ENCODE measurements around the gene TSPAN33. TPM values are rescaled to one million over a fixed set of nuclear protein-coding genes. Genes with fewer than 3 reads are reported as not detected.

The TSPAN33 gene
- polyA plus RNA-seq, 1 of the 3 experiments (the other 2 are of a cell fraction): 6.9 TPM

- CTCF ChIA-PET: interaction anchor here (0.7 to 6.6 kb wide), 7 partner anchors 12 to 360 kb away, joined by 3 to 70 read pairs (median 4); no protein-coding TSS in a partner anchor
- DNase-seq: no peak
- Histone ChIP-seq H4K20me1 (ENCODE audit: insufficient read depth) (no peaks in the 10 kb centered on the region), H3K9ac (no peak overlapping the region), H3K36me3 (replicated peaks in 1 of 2; ENCODE audit: control insufficient read depth in 1 of 2, insufficient read depth in 2 of 2, low read length in 1 of 2) (no peaks in the 10 kb centered on the region), H3K9me2 (no peaks in the 10 kb centered on the region), H3K27me3 (ENCODE audit: insufficient read depth) (peaks cover 5% of the 10 kb centered on the region; the same call in 1 of the 2 replicates), H3K4me2 (no peak overlapping the region), H3K4me3 (ENCODE audit: low read depth in 2 of 2, low read length in 1 of 2) (no peak overlapping the region; a peak in 1 of 4 replicates), H3F3A (replicated peaks; ENCODE audit: insufficient read depth) (no peaks in the 10 kb centered on the region), H2AFZ (ENCODE audit: low read depth) (no peak overlapping the region), H3K9me3 (no peaks in the 10 kb centered on the region), H3K79me2 (ENCODE audit: insufficient read depth) (no peaks in the 10 kb centered on the region), H3K4me1 (ENCODE audit: control insufficient read depth in 1 of 2, insufficient read depth in 2 of 2, low read depth in 1 of 2, low read length in 1 of 2) (no peaks in the 10 kb centered on the region), H3K27ac (ENCODE audit: low read depth in 2 of 2, low read length in 1 of 2) (no peak overlapping the region)
- TF ChIP-seq, protein P1, sequence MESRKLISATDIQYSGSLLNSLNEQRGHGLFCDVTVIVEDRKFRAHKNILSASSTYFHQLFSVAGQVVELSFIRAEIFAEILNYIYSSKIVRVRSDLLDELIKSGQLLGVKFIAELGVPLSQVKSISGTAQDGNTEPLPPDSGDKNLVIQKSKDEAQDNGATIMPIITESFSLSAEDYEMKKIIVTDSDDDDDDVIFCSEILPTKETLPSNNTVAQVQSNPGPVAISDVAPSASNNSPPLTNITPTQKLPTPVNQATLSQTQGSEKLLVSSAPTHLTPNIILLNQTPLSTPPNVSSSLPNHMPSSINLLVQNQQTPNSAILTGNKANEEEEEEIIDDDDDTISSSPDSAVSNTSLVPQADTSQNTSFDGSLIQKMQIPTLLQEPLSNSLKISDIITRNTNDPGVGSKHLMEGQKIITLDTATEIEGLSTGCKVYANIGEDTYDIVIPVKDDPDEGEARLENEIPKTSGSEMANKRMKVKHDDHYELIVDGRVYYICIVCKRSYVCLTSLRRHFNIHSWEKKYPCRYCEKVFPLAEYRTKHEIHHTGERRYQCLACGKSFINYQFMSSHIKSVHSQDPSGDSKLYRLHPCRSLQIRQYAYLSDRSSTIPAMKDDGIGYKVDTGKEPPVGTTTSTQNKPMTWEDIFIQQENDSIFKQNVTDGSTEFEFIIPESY (IDR thresholded peaks at IDR 0.05; ENCODE audit: borderline replicate concordance, low read depth): no peak
- no peak for TF ChIP-seq TCF12 (IDR thresholded peaks at IDR 0.05)
- TF ChIP-seq EP300 (IDR thresholded peaks at IDR 0.05; ENCODE audit: borderline replicate concordance in 1 of 2, low read depth in 1 of 2, low read length in 1 of 2): no peak
- no peak for TF ChIP-seq RFX5 (IDR thresholded peaks at IDR 0.05; ENCODE audit: low read length)
- no peak for TF ChIP-seq SIN3A (IDR thresholded peaks at IDR 0.05; ENCODE audit: borderline replicate concordance, low read depth, low read length)
- no peak for TF ChIP-seq RXRA (IDR thresholded peaks at IDR 0.05; ENCODE audit: borderline replicate concordance, low read depth)
- no peak for TF ChIP-seq MXI1 (IDR thresholded peaks at IDR 0.05; ENCODE audit: low read depth, low read length)
- TF ChIP-seq FOSL2 (IDR thresholded peaks at IDR 0.05; ENCODE audit: borderline replicate concordance, low read depth): no peak
- no peak for TF ChIP-seq TAF1 (IDR thresholded peaks at IDR 0.05; ENCODE audit: borderline replicate concordance, low read depth, low read length)
- TF ChIP-seq NFIC (IDR thresholded peaks at IDR 0.05; ENCODE audit: borderline replicate concordance): no peak
- TF ChIP-seq TEAD4 (IDR thresholded peaks at IDR 0.05; ENCODE audit: borderline replicate concordance, insufficient read depth): no peak
- no peak for TF ChIP-seq ELF1 (IDR thresholded peaks at IDR 0.05)
- TF ChIP-seq, protein P2, sequence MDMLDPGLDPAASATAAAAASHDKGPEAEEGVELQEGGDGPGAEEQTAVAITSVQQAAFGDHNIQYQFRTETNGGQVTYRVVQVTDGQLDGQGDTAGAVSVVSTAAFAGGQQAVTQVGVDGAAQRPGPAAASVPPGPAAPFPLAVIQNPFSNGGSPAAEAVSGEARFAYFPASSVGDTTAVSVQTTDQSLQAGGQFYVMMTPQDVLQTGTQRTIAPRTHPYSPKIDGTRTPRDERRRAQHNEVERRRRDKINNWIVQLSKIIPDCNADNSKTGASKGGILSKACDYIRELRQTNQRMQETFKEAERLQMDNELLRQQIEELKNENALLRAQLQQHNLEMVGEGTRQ (IDR thresholded peaks at IDR 0.05; ENCODE audit: borderline replicate concordance, low read depth, low read length): no peak
- TF ChIP-seq SMC3 (IDR thresholded peaks at IDR 0.05; ENCODE audit: low read depth, low read length): no peak
- no peak for TF ChIP-seq RAD21 (IDR thresholded peaks at IDR 0.05; ENCODE audit: low read length)
- TF ChIP-seq EZH2phosphoT487 (IDR thresholded peaks at IDR 0.05; ENCODE audit: borderline replicate concordance, low read depth): no peak
- TF ChIP-seq, protein P3, sequence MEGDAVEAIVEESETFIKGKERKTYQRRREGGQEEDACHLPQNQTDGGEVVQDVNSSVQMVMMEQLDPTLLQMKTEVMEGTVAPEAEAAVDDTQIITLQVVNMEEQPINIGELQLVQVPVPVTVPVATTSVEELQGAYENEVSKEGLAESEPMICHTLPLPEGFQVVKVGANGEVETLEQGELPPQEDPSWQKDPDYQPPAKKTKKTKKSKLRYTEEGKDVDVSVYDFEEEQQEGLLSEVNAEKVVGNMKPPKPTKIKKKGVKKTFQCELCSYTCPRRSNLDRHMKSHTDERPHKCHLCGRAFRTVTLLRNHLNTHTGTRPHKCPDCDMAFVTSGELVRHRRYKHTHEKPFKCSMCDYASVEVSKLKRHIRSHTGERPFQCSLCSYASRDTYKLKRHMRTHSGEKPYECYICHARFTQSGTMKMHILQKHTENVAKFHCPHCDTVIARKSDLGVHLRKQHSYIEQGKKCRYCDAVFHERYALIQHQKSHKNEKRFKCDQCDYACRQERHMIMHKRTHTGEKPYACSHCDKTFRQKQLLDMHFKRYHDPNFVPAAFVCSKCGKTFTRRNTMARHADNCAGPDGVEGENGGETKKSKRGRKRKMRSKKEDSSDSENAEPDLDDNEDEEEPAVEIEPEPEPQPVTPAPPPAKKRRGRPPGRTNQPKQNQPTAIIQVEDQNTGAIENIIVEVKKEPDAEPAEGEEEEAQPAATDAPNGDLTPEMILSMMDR (IDR thresholded peaks at IDR 0.05): no peak
- 74% methylated on average over 6 of the region's 6 CpGs for whole genome bisulfite sequencing (ENCODE audit: low lambda C conversion rate)
- POLR2A ChIA-PET: no interaction called here
Observed at GRCh38 chr7:129101746-129102145, 42.8 kb upstream of the TSPAN33 start.
